Measurements from ENCODE around the gene GM2A.

The GM2A gene

DNA sequence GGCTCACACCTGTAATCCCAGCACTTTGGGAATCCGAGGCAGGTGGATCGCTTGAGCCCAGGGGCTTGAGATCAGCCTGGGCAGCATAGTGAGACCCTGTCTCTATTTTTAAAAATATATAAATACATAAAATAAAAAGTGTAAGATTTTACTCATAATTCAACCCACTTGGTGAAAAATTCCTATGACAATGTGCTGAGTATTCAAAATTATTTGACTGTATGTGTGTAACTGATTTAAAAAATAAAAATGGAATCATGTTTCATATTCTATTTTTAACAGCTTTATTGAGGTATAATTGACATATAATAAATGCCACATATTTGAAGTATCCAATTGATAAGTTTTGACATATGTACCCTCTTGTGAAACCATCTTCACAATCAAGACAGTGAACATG is 22.8 kb downstream of the GM2A start:
- TF ChIP-seq POLR2A (IDR thresholded peaks at IDR 0.05; ENCODE audit: low read depth, low read length) = no peak
- FAIRE-seq (no peak), DNase-seq (ENCODE audit: insufficient read length, low spot score) (no peak)

DNA sequence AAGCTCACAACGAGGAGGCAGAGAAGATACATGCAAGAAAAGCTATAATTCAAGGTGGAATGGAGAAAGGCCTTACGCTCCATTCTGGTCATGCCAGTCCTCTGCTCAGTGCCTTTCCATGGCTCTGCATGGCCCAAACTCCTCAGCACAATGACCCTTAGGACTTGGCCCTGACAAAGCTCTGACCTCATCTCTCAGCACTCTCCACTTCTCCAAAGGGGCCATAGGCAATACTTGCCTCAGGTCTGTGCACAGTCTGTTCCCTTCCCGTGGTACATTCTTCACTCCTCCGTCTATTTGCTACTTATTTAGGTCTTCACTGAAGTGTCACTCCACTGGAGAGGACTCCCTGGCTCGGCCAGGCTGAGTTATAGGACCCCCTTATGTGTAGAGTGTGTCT is 25.9 kb downstream of the GM2A start:
- FAIRE-seq (no peak), DNase-seq (ENCODE audit: insufficient read length, low spot score) (no peak)
- TF ChIP-seq POLR2A (IDR thresholded peaks at IDR 0.05; ENCODE audit: low read depth, low read length) = no peak

DNA sequence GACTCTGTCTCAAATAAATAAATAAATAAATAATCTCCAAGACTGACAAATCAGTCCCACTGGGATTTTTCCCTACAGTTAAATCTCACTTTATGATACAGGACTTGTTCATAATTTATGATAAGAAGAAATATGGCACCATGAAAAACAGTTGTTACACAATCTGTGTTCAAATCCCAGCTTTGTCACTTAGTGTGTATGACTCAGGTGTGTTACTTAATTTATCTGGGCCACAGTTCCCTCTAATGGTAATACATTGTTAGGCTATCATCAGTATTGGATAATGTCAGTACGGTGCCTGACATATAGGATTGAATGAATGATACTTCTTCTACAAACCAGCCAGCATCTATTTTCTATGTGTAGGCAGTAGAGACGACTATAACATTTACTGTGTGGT is 27.5 kb downstream of the GM2A start:
- no peak for TF ChIP-seq POLR2A (IDR thresholded peaks at IDR 0.05; ENCODE audit: low read depth, low read length)
- DNase-seq (ENCODE audit: insufficient read length, low spot score) = no peak
- no peak for FAIRE-seq

DNA sequence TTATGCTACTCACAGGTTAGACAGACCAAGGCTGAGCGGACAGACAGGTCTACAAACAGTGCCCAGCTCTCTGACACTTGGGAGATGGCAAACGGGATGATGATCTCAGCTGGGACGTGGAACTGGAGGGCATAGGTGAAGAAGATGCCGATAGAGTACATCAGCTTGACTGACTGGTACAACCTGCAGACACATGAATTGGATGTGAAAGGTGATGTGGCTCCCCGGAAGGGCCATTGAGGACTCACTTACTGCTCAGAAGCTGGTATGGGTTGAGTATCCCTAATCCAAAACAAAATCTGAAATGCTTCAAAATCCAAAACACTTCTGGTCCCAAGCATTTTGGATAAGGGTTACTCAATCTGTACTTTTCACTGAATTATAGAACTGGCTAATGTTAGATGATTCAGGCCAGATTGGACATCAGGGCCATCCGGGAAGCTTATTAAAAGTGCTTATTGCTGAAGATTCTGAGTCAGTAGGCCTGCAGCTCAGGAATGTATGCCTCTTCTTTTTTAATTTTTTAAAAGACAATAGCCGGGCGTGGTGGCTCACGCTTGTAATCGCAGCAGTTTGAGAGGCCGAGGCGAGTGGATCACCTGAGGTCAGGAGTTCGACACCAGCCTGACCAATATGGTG is 28.1 kb downstream of the GM2A start:
- no peak for TF ChIP-seq POLR2A (IDR thresholded peaks at IDR 0.05; ENCODE audit: low read depth, low read length)
- no peak for FAIRE-seq
- DNase-seq (ENCODE audit: insufficient read length, low spot score) = no peak

DNA sequence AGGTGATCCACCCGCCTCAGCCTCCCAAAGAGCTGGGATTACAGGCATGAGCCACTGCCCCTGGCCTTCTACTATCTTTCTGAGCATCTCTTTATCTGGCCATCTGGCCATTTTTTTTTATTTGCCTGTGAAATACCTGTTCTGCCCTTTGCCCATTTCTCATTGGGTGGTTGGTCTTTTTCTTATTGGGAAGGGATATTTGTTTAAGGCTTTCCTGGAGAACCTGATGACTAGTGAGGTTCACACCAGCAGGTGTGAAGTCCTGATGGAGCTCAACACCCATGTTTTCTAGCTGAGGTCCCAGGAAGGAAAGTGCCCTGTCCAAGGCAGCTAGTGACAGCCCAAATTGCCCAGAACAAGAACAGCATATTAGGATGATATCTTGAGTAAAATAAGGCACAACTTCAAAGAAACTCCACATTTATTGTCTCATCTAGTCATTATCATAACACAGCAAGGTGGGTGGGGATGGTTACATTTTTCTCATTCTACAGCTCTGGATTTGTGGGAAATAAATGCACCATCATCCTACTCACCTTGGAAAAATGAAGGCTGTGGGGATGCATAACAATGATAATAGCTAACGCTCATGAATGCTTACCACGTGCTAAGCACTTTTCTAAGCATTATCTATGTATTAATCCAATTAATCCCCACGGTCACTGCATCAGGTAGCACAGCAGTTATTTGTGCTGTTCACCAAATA is 30.3 kb downstream of the GM2A start:
- DNase-seq (ENCODE audit: insufficient read length, low spot score) (no peak), FAIRE-seq (no peak)
- no peak for TF ChIP-seq POLR2A (IDR thresholded peaks at IDR 0.05; ENCODE audit: low read depth, low read length)

DNA sequence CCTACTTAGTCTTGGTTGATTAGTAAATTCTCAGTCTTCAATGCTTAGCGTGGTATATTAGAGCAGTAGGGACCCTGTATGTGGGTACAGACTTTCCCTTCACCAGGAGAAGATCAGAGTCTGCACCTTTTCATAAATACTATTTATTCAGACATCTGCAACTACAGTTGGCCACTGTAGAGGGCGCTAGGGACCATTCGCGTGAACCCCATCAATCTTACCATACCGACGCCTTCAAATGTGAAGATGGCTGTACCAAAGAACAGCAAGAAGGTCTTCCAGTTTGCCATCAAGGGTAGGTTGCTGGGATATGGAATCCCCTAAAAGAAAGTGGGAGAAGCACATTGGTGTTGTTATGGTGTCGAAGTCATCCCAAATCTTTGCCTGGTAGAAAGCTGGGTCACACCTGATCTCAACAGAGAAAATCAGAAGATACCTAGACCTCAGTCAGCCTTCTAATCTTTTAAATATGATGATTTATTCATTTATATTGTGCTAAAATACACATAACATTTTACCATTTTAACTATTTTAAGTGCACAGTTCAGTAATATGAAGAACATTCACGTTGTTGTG is 31.5 kb downstream of the GM2A start:
- FAIRE-seq = no peak
- TF ChIP-seq POLR2A (IDR thresholded peaks at IDR 0.05; ENCODE audit: low read depth, low read length) = no peak
- DNase-seq (ENCODE audit: insufficient read length, low spot score) = no peak

DNA sequence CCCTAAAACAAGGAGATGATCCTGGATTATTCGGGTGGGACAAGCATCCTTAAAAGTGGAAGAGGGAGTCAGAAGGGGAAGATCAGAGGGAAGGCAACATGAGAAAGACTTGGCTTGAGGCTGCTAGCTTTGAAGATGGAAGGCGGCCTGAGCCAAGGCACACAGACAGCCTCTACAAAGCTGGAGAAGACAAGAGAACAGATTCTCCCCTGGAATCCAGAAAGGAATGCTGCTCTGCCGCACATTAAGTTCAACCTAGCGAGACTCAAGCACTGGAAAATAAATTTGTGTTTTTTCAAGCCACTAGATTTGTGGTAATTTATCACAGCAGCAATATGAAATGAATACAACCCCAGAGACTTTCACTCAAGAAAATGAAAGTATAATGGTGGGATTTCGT is 32.7 kb downstream of the GM2A start:
- DNase-seq (ENCODE audit: insufficient read length, low spot score) (no peak), FAIRE-seq (no peak)
- no peak for TF ChIP-seq POLR2A (IDR thresholded peaks at IDR 0.05; ENCODE audit: low read depth, low read length)

DNA sequence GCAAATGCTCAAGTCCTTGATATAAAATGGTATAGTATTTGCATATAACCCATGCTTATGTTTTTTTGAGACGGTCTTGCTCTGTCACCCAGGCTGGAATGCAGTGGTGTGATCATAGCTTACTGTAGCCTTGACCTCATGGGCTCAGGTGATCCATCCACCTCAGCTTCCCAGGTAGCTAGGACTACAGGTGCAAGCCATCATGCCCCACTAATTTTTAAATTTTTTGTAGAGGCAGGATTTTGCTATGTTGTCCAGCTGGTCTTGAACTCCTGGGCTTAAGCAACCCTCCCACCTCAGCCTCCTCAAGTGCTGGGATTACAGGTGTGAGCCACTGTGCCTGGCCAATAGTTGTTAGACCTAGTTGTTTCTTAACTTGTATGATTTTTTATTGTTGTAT is 33.3 kb downstream of the GM2A start:
- no peak for DNase-seq (ENCODE audit: insufficient read length, low spot score)
- no peak for TF ChIP-seq POLR2A (IDR thresholded peaks at IDR 0.05; ENCODE audit: low read depth, low read length)
- no peak for FAIRE-seq

DNA sequence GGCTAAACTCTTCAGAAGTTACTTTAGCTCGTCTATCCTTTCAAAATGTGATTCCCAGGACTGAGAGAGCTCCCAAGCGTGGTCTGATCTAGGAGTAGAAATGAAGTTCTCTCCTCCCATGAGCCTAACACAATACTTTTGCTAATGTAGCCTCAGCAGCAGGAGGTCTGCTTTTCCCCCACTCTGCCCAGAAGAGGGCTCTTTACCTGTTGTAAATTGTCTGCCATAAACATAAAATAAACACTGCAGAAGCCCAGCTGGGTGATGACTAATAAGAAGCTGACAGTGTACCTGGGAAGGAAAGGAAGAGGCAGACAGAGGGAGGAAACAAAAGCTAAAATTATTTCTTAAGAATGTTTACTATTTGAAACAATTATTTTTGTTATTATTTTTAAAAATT is 35.2 kb downstream of the GM2A start:
- DNase-seq (ENCODE audit: insufficient read length, low spot score) = no peak
- FAIRE-seq = no peak
- TF ChIP-seq POLR2A (IDR thresholded peaks at IDR 0.05; ENCODE audit: low read depth, low read length) = no peak

DNA sequence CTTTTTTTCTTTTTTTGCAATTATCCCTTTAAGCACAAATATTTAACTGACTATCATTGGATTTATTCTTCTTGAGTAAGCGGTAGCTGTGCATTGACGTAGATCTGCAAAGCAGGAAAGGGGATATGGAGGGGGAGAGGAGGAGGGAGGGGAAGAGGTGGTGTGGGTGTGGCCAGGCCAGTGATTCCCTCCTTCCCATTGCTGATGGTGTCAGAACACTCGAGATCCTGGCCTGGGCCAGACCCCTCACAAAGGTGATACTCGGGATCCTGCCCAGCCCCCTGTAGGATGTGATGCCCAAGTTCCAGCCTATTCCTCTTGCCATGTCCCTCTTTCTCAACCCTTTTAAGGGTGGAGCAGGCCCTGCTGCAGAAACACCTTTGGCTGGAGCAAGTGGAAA is 40.6 kb downstream of the GM2A start:
- DNase-seq (ENCODE audit: insufficient read length, low spot score) (no peak), FAIRE-seq (no peak)
- no peak for TF ChIP-seq POLR2A (IDR thresholded peaks at IDR 0.05; ENCODE audit: low read depth, low read length)

DNA sequence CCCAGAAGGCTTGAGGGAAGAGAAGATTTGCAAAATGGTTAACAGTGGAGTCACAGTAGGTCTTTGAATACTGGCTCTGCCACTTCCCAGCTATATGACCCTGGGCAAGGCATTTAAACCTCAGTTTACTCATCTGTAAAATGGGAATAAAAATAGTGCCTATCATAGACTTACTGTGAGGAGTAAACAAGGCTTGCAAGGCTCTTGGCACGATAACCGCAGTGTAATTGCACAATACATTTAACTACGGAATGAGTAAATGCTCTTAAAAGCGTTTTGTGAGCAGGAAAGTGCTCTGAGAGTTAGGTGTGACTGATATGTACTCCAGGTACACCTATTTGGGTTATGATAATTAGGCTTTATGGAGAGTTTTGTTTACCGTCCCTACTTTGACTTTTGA is 42.2 kb downstream of the GM2A start:
- FAIRE-seq (no peak), DNase-seq (ENCODE audit: insufficient read length, low spot score) (no peak)
- no peak for TF ChIP-seq POLR2A (IDR thresholded peaks at IDR 0.05; ENCODE audit: low read depth, low read length)

DNA sequence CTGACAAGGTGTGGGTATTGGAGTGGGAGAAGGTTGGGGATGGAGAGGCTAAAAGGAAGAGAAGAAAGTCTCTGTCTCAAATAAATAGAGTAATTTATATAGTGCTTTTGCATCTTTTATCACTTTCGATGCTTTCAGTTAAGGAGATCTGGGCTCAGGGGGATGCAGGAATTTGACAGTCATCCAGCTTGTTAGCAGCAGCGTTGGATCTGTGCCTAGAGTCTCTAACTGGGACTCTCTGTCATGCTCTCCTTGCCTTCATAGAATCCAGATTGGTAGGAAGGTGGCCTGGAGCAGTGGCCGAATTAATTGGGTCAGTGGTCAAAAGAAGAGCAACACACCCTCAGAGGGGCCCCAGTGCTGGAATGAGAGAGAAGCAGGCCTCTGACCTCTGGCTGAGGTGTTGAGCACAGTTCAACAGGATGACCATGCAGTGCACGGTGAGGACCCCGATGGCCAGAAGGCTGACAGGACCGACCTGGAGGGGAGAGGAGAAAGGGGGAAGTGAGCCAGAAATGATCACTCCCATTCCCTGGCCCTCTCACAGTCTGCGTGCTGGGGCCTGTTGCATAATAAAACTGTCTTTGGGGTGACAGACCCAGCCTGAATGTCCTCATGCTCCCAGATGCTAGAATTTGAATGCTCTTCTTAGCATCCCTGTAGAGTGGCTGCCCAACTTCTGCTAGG is 42.9 kb downstream of the GM2A start:
- DNase-seq (ENCODE audit: insufficient read length, low spot score) (no peak), FAIRE-seq (no peak)
- no peak for TF ChIP-seq POLR2A (IDR thresholded peaks at IDR 0.05; ENCODE audit: low read depth, low read length)

DNA sequence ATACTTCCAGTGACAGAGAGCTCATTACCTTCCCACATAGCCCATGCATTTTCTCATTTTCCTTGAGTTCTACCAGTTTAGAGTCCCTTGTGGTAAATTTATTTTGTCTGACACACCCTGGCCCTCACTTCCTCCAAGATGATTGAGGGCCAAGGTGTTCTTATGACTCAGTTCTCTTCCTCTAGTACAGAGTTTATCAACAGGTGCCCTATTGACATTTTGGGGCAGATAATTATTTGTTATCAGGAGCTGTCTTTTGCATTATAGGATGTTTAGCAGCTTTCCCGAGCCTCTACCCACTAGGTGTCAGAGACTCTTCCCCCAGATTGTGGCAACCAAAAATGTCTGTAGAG is 43.5 kb downstream of the GM2A start:
- FAIRE-seq = no peak
- TF ChIP-seq POLR2A (IDR thresholded peaks at IDR 0.05; ENCODE audit: low read depth, low read length) = no peak

DNA sequence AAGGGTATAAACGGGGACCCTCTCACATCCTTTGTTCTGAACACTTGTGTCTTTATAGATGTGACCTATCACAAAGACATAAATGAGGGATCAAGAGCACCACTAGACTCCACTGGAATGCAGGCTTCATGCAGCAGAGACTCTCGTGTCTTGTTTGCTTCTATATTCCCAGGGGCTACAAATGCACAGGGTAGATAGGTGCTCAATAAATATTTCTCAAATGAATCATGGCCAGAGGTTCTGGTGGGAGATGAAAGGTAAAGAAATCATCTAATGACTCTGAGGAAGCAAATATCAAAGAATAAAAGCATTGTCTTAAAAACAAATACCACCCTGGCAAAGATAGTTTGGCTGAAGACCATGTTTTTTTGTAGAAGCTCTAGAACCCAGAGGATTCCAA is 44.0 kb downstream of the GM2A start:
- FAIRE-seq (no peak), DNase-seq (ENCODE audit: insufficient read length, low spot score) (no peak)
- no peak for TF ChIP-seq POLR2A (IDR thresholded peaks at IDR 0.05; ENCODE audit: low read depth, low read length)

More for the DNA sequence above, 43.5 kb downstream of the GM2A start:
- DNase-seq (ENCODE audit: insufficient read length, low spot score) = no peak
